HG03469 (cell line): ENCODE measurements around the gene ADAMTS14.

Source experiments
- ATAC-seq: cut with Tn5 transposase; IDR thresholded peaks from one replicate; pipeline ENCODE4 v1.9.1; 2021; ENCODE audit warnings: mild to moderate bottlenecking, moderate library complexity, moderate number of reproducible peaks; ENCODE audit not compliant: unreplicated experiment

ADAMTS14 gene

GRCh38 chr10:70723771-70724170 lies 51.5 kb downstream of the ADAMTS14 start:
- no peak for ATAC-seq

- ATAC-seq: no peak
These were observed 54.7 kb downstream of the ADAMTS14 start for GRCh38 chr10:70726909-70727495.

- ATAC-seq: no peak
These were observed 56.0 kb downstream of the ADAMTS14 start for GRCh38 chr10:70728328-70728727.

- no peak for ATAC-seq
These were observed 57.6 kb downstream of the ADAMTS14 start for GRCh38 chr10:70729763-70730357.

GRCh38 chr10:70730955-70731354 lies 58.6 kb downstream of the ADAMTS14 start:
- no peak for ATAC-seq

- ATAC-seq: no peak
These were observed 60.3 kb downstream of the ADAMTS14 start for GRCh38 chr10:70732569-70732968.

- no peak for ATAC-seq
These were observed 60.7 kb downstream of the ADAMTS14 start for GRCh38 chr10:70733051-70733450.

- no peak for ATAC-seq
These were observed 62.9 kb downstream of the ADAMTS14 start for GRCh38 chr10:70735161-70735560.

GRCh38 chr10:70736525-70736924 lies 64.2 kb downstream of the ADAMTS14 start:
- ATAC-seq: no peak

GRCh38 chr10:70737250-70737649 lies 64.9 kb downstream of the ADAMTS14 start:
- no peak for ATAC-seq

- ATAC-seq: no peak
These were observed 65.9 kb downstream of the ADAMTS14 start for GRCh38 chr10:70738006-70738760.

- no peak for ATAC-seq
These were observed 66.4 kb downstream of the ADAMTS14 start for GRCh38 chr10:70738761-70739121.

- no peak for ATAC-seq
These were observed 68.3 kb downstream of the ADAMTS14 start for GRCh38 chr10:70740406-70741288.

GRCh38 chr10:70742537-70743429 lies 70.5 kb downstream of the ADAMTS14 start:
- ATAC-seq: no peak

- no peak for ATAC-seq
These were observed 71.1 kb downstream of the ADAMTS14 start for GRCh38 chr10:70743430-70743788.

GRCh38 chr10:70743879-70744278 lies 71.6 kb downstream of the ADAMTS14 start:
- no peak for ATAC-seq

- no peak for ATAC-seq
These were observed 72.4 kb downstream of the ADAMTS14 start for GRCh38 chr10:70744617-70745143.

GRCh38 chr10:70745555-70745954 lies 73.2 kb downstream of the ADAMTS14 start:
- no peak for ATAC-seq

GRCh38 chr10:70747192-70747965 lies 75.1 kb downstream of the ADAMTS14 start:
- no peak for ATAC-seq
